ENCODE data around the gene IFRD1.
"Not testable (repeated sequence)": the region's sequence is repeated elsewhere in the genome, so short reads cannot be mapped to it uniquely, and the experiment has no call there.

Gene IFRD1

GRCh38 chr7:112512451-112513210 is 62.4 kb downstream of the IFRD1 start:
- no peak for DNase-seq (ENCODE audit: low read depth in 4 of 4, low spot score in 1 of 4)

- no peak for DNase-seq (ENCODE audit: low read depth in 4 of 4, low spot score in 1 of 4)
These were observed 65.7 kb downstream of the IFRD1 start for GRCh38 chr7:112515989-112516388.

DNA sequence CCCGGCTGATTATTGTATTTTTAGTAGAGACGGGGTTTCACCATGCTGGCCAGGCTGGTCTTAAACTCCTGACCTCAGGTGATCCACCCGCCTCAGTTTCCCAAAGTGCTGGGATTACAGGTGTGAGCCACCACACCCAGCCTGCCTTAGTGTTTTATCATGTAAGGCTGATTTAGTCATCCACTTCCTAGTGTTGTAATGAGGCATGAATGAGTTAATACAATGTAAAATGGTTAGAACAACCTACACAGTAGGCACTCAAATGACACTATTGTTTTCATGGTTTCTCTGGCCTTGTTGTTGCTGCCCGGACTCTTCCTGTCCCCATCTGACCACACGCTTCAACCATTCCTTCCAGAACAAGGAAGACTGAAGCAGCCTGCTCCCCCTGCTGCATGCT is 66.2 kb downstream of the IFRD1 start:
- not testable (repeated sequence) for DNase-seq (ENCODE audit: low read depth in 4 of 4, low spot score in 1 of 4)

DNA sequence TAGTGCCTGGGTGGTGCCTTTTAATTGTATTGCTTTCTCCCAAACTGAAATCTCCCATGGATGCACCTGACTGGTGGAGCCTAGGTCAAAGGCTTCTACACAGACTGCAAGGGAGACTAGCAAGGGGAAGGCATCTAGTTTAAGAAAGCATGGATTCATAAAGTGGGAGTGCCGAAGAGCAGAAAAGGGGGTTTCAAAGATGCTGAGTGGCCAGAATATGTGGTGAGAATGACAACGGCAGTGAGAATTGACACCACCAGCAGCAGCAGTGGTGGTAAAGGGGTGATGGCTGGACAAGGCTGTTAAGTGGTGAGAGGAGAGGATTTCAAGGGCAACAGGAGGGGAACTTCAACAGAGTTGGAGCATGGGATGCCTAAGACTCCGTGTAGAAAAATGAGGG is 67.2 kb downstream of the IFRD1 start:
- no peak for DNase-seq (ENCODE audit: low read depth in 4 of 4, low spot score in 1 of 4)

GRCh38 chr7:112520787-112521186 is 70.5 kb downstream of the IFRD1 start:
- DNase-seq (ENCODE audit: low read depth in 4 of 4, low spot score in 1 of 4) = no peak

GRCh38 chr7:112521942-112522341 is 71.7 kb downstream of the IFRD1 start:
- DNase-seq (ENCODE audit: low read depth in 4 of 4, low spot score in 1 of 4) = no peak

GRCh38 chr7:112523871-112524270 is 73.6 kb downstream of the IFRD1 start:
- no peak for DNase-seq (ENCODE audit: low read depth in 4 of 4, low spot score in 1 of 4)
